H1 (cell line): ENCODE data around the gene USH1G. TPM values are rescaled to one million over a fixed set of nuclear protein-coding genes. Genes with fewer than 3 reads are reported as not detected.

Source experiments
- CBX8 ChIP-seq: fragments of 300-800, 300-1000 bp; sonication (generic); IDR thresholded peaks from 2 replicates; pipeline ENCODE4 v1.7.1; 2016; ENCODE audit warnings: low read depth, low read length, borderline replicate concordance
- SUZ12 ChIP-seq: fragments of 200-600 bp; sonication (generic); IDR thresholded peaks from 2 replicates; pipeline ENCODE4 v1.6.1; 2012; ENCODE audit warnings: mild to moderate bottlenecking, inconsistent platforms, low read length, moderate library complexity, mixed read lengths
- polyA plus RNA-seq, 7 experiments: library from polyadenylated mRNA; depleted of rRNA in 3 of 7; stranded (reverse) in 5 of 7; unstranded in 2 of 7; fragments of >200 nt in 5 of 7; fragments of 200-250 nt in 2 of 7; gene quantifications; 1 replicate in 5 of 7; 2 replicates in 1 of 7; 4 replicates in 1 of 7; pipeline versions ENCODE4 v1.2.1 to v1.2.3, GENCODE V29; 2011 to 2013; ENCODE audit warnings: missing spikeins in 2 of 7, mixed read lengths in 2 of 7
- total RNA-seq: library from RNA; stranded (reverse); fragmentation: NEBNext Ultra II Directional; extraction: Animal tissue kit (Norgen Biotek cat#: 25700); gene quantifications from 2 replicates; pipeline ENCODE4 v1.2.1, GENCODE V29; 2021

USH1G gene
- total and polyA plus RNA-seq, 2 of the 8 experiments (the other 6 are each of a cell fraction or from before 2014, with no cell fraction given), result 1.6 to 4.3 TPM

DNA sequence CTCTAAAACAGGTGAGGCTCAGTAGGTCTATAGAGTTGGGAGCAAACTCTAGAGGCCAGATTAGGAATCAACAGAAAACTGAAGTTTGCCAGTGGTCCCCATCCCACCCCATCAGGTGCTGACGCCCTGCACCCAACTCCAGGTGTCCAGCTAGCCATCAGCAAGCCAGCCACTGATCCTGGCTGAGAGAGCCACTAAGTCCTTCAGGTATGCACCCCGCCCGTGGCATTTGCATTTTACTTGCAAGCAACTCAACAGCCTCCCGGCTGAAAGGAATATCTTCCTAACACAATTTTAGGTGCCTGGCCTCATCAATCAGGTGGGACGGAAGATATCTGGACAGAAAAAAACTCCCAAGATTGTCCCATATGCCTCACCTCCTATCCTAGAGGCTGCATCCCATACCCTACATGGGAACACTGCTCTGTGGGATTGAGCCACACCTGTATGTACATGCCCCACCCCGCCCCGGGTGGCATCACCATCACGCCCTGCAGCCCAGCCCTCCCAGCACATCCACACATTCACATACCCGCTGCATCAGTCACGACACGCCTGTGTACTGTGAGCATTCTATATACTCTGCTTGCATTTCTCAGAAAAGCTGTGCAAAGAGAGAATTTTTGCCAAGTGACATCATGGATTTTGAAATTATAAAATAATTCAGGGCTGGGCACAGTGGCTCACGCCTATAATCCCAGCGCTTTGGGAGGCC is 20.9 kb upstream of the USH1G start (continued):
- TF ChIP-seq SUZ12, result no peak
- TF ChIP-seq CBX8, result no peak
- TF ChIP-seq, all 59 proteins: peak for 0
